ENCODE measurements around the gene IL17D.

The IL17D gene

DNA sequence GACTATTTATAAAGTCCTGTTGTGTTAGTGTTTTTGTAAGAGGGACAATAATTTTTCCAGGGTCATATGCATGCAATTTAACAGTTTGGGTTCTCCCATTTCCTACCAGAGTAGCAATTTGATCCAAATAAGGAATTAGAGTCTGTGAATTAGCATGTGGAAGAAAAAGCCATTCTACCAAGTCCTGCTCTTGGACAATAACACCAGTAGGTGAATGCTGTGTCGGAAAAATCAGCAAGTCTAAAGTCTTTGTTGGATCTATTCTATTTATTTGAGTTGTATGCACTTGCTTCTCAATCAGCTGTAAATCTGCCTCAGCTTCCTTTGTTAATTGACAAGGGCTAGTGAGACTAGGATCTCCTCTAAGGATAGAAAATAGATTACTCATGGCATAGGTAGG lies 21.4 kb upstream of the IL17D start:
- TF ChIP-seq, protein P1, sequence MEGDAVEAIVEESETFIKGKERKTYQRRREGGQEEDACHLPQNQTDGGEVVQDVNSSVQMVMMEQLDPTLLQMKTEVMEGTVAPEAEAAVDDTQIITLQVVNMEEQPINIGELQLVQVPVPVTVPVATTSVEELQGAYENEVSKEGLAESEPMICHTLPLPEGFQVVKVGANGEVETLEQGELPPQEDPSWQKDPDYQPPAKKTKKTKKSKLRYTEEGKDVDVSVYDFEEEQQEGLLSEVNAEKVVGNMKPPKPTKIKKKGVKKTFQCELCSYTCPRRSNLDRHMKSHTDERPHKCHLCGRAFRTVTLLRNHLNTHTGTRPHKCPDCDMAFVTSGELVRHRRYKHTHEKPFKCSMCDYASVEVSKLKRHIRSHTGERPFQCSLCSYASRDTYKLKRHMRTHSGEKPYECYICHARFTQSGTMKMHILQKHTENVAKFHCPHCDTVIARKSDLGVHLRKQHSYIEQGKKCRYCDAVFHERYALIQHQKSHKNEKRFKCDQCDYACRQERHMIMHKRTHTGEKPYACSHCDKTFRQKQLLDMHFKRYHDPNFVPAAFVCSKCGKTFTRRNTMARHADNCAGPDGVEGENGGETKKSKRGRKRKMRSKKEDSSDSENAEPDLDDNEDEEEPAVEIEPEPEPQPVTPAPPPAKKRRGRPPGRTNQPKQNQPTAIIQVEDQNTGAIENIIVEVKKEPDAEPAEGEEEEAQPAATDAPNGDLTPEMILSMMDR (IDR thresholded peaks at IDR 0.05; ENCODE audit: low read depth, low read length), result no peak
- no peak for DNase-seq (ENCODE audit: extremely low read depth, low read depth)

DNA sequence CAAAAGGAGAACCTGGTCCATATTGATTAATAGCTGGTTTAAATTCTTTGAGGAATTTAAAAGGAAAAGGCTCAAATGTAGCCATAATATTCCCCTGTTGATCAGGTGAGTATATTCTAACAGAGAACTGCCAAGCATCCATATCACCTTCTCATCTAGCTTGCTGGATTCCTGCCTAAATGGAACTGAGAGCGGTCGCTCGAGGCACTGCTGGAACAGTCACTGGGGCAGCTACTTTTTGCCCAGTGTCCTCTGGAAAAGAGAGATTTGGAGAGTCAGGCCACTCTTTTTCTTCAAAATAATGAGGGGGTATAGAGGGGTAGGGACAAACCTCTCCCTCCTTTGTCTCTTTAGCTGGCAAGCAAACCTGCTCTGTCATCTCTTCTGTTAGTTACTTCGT lies 19.5 kb upstream of the IL17D start:
- TF ChIP-seq, protein P1 (IDR thresholded peaks at IDR 0.05; ENCODE audit: low read depth, low read length), result no peak
- no peak for DNase-seq (ENCODE audit: extremely low read depth, low read depth)

DNA sequence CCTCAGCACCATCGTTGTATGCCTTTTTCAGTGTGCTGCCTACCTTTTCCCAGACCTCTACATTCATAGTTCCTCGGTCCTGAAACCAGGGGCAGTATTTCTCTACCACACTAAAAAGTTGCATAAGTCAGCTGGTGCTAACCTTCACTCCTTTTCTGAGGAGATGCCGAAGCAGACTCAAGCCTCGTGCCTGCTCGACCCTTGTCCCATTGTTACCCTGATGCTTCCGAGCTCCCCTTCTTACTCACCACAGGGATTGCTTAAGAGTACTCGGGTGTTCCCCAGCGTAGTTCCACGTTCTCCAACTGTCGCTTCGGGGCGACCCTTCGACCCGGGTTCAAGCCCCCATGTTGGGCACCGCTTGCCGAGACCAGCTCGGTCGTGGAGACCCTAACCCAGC lies 19.0 kb upstream of the IL17D start:
- TF ChIP-seq, protein P1 (IDR thresholded peaks at IDR 0.05; ENCODE audit: low read depth, low read length), result no peak
- DNase-seq (ENCODE audit: extremely low read depth, low read depth), result no peak

DNA sequence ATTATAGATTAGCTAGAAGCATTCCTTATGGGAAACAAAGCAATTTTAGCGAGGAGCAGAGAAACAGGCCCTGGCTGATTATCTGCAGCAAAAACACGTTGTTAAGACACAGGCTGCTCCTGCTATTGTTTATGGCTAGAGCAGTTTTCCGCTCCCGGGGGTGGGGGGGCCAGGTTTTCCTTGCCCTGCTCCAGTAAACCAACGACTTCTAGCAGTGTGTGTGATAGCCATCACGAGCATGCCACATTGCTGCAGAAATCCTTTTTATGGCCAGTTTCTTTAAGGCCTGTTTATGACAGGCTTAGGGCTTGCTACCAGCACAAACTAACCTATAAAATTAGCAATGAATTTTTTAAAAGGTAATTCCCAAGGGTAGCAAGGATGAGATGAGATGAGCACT lies 18.4 kb upstream of the IL17D start:
- TF ChIP-seq, protein P1 (IDR thresholded peaks at IDR 0.05; ENCODE audit: low read depth, low read length), result no peak
- no peak for DNase-seq (ENCODE audit: extremely low read depth, low read depth)

DNA sequence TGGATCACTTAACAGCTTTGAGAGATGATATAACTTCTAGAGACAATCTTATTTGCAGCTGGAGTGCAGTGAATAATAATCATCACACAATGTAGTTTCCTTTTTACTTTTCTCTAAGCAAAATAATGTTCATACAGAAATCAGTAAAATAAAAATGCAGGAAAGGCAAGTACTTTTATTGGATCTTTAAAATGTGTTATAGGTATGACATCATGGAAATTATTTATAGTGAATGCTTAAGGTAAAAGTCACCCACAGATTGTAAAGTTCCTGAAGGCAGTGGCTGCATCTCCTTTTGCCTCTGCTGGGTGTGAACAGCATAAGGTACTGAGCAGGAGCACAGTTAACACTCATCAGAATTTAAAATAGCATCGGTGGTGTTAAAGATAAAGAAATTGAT lies 17.3 kb upstream of the IL17D start:
- TF ChIP-seq, protein P1 (IDR thresholded peaks at IDR 0.05; ENCODE audit: low read depth, low read length), result no peak
- no peak for DNase-seq (ENCODE audit: extremely low read depth, low read depth)

DNA sequence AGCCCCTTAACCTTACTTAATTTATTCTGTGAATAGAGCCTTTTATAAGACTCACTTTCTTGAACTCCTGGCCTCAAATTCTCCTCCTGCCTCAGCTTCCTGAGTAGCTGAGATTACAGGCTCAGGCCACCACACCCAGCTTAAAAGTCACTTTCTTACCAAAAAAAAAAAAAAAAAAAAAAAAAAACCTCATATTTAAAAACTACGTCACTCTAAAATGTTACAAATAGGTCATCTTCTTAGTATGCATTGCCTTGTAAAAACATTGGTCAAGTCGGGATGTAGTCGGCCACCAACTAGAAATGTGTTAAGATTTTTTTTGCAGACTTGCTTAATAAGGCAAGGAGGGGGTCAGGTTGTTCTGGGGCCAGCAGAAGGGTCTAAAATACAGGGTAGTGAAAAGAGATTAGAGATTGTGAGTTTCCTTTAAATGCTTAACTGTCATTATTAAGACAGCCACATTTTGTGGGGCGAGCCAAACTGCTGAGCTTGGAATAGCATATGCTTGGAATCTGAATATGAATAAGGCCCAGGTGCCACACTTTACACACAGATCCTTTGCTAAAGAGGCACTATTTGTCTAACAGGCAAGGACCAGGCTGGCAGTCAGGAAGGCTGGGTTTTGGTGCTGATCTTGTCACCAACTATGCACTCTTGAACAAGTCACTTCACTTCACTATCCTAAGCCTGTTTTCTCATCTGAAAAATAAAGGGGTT lies 16.5 kb upstream of the IL17D start:
- TF ChIP-seq, protein P1 (IDR thresholded peaks at IDR 0.05; ENCODE audit: low read depth, low read length), result no peak
- DNase-seq (ENCODE audit: extremely low read depth, low read depth), result no peak

DNA sequence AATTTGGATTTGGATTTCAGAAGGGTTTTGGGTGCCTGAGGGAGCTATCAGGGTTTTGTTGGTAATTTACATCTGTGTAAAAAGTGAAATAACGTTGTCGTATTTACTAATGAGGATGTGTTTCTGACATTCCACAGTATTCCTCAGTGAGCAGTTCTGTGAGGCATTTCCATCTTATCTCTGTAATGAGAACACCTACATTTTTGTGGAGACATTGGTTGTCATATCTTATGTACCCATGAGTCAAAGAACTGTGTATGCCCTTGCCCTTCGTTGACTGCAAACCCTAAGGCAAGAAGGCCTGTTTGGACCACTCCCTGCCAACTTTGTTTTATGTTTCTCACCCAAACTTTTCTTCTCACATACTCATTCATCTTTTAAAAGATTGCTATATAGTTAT lies 14.2 kb upstream of the IL17D start:
- DNase-seq (ENCODE audit: extremely low read depth, low read depth), result no peak
- TF ChIP-seq, protein P1 (IDR thresholded peaks at IDR 0.05; ENCODE audit: low read depth, low read length), result no peak
